Fibroblast of mammary gland (primary cell): ENCODE data around the gene PON3.

Experiments
- DNase-seq: peaks from one replicate; pipeline ENCODE4 v3.0.0-alpha.2; 2010; ENCODE audit warnings: low read depth
- H3K4me3 ChIP-seq: 2 replicates; pipeline ENCODE4 v1.5.1; 2011; ENCODE audit warnings: low read depth, mild to moderate bottlenecking, low read length, moderate library complexity; ENCODE audit not compliant: control insufficient read depth
- TF ChIP-seq, protein P1 (sequence below): conservative IDR thresholded peaks from 2 replicates; pipeline ENCODE4 v1.5.1; 2011; ENCODE audit warnings: low read depth, low read length, inconsistent platforms; ENCODE audit not compliant: control insufficient read depth, insufficient read depth

Gene PON3

GRCh38 chr7:95316588-95316987, 79.6 kb downstream of the PON3 start:
- no peak for DNase-seq
- TF ChIP-seq, protein P1, sequence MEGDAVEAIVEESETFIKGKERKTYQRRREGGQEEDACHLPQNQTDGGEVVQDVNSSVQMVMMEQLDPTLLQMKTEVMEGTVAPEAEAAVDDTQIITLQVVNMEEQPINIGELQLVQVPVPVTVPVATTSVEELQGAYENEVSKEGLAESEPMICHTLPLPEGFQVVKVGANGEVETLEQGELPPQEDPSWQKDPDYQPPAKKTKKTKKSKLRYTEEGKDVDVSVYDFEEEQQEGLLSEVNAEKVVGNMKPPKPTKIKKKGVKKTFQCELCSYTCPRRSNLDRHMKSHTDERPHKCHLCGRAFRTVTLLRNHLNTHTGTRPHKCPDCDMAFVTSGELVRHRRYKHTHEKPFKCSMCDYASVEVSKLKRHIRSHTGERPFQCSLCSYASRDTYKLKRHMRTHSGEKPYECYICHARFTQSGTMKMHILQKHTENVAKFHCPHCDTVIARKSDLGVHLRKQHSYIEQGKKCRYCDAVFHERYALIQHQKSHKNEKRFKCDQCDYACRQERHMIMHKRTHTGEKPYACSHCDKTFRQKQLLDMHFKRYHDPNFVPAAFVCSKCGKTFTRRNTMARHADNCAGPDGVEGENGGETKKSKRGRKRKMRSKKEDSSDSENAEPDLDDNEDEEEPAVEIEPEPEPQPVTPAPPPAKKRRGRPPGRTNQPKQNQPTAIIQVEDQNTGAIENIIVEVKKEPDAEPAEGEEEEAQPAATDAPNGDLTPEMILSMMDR: no peak

GRCh38 chr7:95312561-95312960, 83.6 kb downstream of the PON3 start:
- TF ChIP-seq, protein P1: no peak
- DNase-seq: no peak
- no peak overlapping the region for H3K4me3 ChIP-seq

More at GRCh38 chr7:95316588-95316987, 79.6 kb downstream of the PON3 start:
- H3K4me3 ChIP-seq: no peak overlapping the region

DNA sequence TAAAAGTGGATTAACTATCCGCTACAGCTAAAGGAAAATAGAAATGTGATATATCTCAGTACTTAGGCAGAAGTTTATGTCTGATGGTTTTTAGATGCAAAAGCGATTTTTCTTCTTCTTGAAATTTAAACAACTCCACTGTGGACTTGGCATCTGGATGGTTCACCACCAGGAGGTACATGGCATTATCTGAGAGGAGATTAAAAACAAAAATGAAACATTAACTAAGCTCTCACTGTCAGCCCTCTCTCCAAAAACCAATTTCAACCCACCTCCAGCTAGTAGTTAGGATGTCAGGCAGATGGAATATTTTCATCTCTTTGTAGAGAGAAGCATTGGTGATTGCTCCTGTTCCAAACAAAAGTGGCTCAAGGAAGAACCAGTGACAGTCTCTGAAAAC, 84.8 kb downstream of the PON3 start:
- no peak overlapping the region for H3K4me3 ChIP-seq
- TF ChIP-seq, protein P1: no peak
- no peak for DNase-seq

GRCh38 chr7:95309951-95310350, 86.2 kb downstream of the PON3 start:
- TF ChIP-seq, protein P1: no peak
- H3K4me3 ChIP-seq: no peak overlapping the region
- no peak for DNase-seq
